OCI-LY1 (cell line): ENCODE results near the gene BMP7.

ENCODE experiments used
- H2AFZ ChIP-seq: fragments of 200-600 bp; sonication (generic), shearing (Covaris generic); 2 replicates; pipeline ENCODE4 v1.6.0; 2014; ENCODE audit warnings: antibody characterized with exemption, mild to moderate bottlenecking, low read length
- H3F3A ChIP-seq: fragments of 200-600 bp; sonication (generic), shearing (Covaris generic); 2 replicates; pipeline ENCODE4 v1.6.0; 2014; ENCODE audit warnings: mild to moderate bottlenecking, antibody characterized with exemption, low read length, moderate library complexity; ENCODE audit not compliant: insufficient read depth
- H3K27ac ChIP-seq: fragments of 200-600 bp; sonication (generic); 2 replicates; pipeline ENCODE4 v1.5.1; 2014; ENCODE audit warnings: low read length, mixed run types, mild to moderate bottlenecking, low read depth; ENCODE audit not compliant: poor library complexity, severe bottlenecking
- H3K27me3 ChIP-seq: fragments of 200-600 bp; sonication (generic); 2 replicates; pipeline ENCODE4 v1.6.0; 2014; ENCODE audit warnings: antibody characterized with exemption, mild to moderate bottlenecking, low read length, moderate library complexity; ENCODE audit not compliant: insufficient read depth
- H3K36me3 ChIP-seq: fragments of 200-600 bp; sonication (generic); 2 replicates; pipeline ENCODE4 v1.6.1; 2014; ENCODE audit warnings: mild to moderate bottlenecking, antibody characterized with exemption, low read length, moderate library complexity, mixed read lengths; ENCODE audit not compliant: insufficient read depth
- H3K4me1 ChIP-seq: fragments of 200-600 bp; sonication (generic); 2 replicates; pipeline ENCODE4 v1.5.1; 2014; ENCODE audit warnings: mild to moderate bottlenecking, low read length, moderate library complexity; ENCODE audit not compliant: insufficient read depth, severe bottlenecking
- H3K4me2 ChIP-seq: fragments of 200-600 bp; sonication (generic), shearing (Covaris generic); 2 replicates; pipeline ENCODE4 v1.6.1; 2014; ENCODE audit warnings: low read length
- H3K4me3 ChIP-seq: fragments of 200-600 bp; sonication (generic); 2 replicates; pipeline ENCODE4 v1.5.1; 2014; ENCODE audit warnings: low read length, low read depth, mild to moderate bottlenecking, mixed read lengths; ENCODE audit not compliant: poor library complexity, severe bottlenecking
- H3K79me2 ChIP-seq: fragments of 200-600 bp; shearing (Covaris generic); 2 replicates; pipeline ENCODE4 v1.6.1; 2016; ENCODE audit warnings: mixed run types, low read length, mixed read lengths; ENCODE audit not compliant: insufficient read depth
- H3K9ac ChIP-seq: fragments of 200-600 bp; sonication (generic), shearing (Covaris generic); 2 replicates; pipeline ENCODE4 v1.6.1; 2014; ENCODE audit warnings: mild to moderate bottlenecking, low read length, mixed read lengths
- H3K9me2 ChIP-seq: fragments of 200-600 bp; sonication (generic), shearing (Covaris generic); 2 replicates; pipeline ENCODE4 v1.6.1; 2014; ENCODE audit warnings: low read depth, mild to moderate bottlenecking, low read length, mixed read lengths
- H3K9me3 ChIP-seq: fragments of 200-600 bp; shearing (Covaris generic); 2 replicates; pipeline ENCODE4 v1.6.1; 2014; ENCODE audit warnings: low read length, mixed read lengths
- H4K20me1 ChIP-seq: fragments of 200-600 bp; sonication (generic), shearing (Covaris generic); 2 replicates; pipeline ENCODE4 v1.6.0; 2016; ENCODE audit warnings: mild to moderate bottlenecking, low read length; ENCODE audit not compliant: insufficient read depth
- EZH2 ChIP-seq: fragments of 200-600 bp; sonication (generic), shearing (Covaris generic); IDR thresholded peaks from 2 replicates; pipeline ENCODE4 v1.8.0; 2017; ENCODE audit warnings: borderline replicate concordance, mixed run types, mild to moderate bottlenecking, antibody characterized with exemption, low read length, moderate library complexity, mixed read lengths
- TF ChIP-seq, protein P1 (sequence below): fragments of 200-600 bp; sonication (generic), shearing (Covaris generic); IDR thresholded peaks from 2 replicates; pipeline ENCODE4 v1.5.1; 2017; ENCODE audit warnings: mild to moderate bottlenecking, antibody characterized with exemption, low read length, moderate library complexity, mixed read lengths

Gene BMP7

DNA sequence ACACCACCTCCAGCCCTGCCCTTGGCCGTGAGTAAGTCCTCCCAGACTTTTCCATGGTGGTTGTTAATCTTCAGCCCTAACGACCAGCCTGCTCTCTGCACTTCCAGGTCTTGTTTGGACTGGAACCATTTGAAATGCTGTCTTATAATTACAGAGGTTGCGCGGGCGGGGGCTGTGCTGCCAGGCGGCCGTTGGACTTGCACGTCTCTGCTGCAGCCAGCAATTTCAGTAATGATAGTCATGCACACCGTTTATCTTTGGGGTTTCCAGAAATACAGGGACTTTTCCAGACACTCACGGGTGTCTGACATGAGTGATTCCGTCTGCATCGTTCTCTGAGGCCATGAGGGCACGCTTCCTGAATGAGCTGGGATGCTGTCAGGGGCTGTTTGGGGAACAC lies 118.2 kb downstream of the BMP7 start:
- Histone ChIP-seq H3F3A (no peaks in the 10 kb centered on the region), H2AFZ (no peak overlapping the region), H3K36me3 (no peaks in the 10 kb centered on the region; the same call in 1 of the 2 replicates), H3K27ac (no peak overlapping the region), H3K9me3 (no peaks in the 10 kb centered on the region; the same call in 1 of the 2 replicates), H3K9ac (no peak overlapping the region), H3K9me2 (no peaks in the 10 kb centered on the region), H3K4me2 (no peak overlapping the region), H4K20me1 (no peaks in the 10 kb centered on the region), H3K79me2 (no peaks in the 10 kb centered on the region), H3K4me3 (no peak overlapping the region), H3K4me1 (peaks cover 2% of the 10 kb centered on the region), H3K27me3 (peaks cover 15% of the 10 kb centered on the region; the same call in 1 of the 2 replicates)
- no peak for TF ChIP-seq EZH2
- TF ChIP-seq, protein P1, sequence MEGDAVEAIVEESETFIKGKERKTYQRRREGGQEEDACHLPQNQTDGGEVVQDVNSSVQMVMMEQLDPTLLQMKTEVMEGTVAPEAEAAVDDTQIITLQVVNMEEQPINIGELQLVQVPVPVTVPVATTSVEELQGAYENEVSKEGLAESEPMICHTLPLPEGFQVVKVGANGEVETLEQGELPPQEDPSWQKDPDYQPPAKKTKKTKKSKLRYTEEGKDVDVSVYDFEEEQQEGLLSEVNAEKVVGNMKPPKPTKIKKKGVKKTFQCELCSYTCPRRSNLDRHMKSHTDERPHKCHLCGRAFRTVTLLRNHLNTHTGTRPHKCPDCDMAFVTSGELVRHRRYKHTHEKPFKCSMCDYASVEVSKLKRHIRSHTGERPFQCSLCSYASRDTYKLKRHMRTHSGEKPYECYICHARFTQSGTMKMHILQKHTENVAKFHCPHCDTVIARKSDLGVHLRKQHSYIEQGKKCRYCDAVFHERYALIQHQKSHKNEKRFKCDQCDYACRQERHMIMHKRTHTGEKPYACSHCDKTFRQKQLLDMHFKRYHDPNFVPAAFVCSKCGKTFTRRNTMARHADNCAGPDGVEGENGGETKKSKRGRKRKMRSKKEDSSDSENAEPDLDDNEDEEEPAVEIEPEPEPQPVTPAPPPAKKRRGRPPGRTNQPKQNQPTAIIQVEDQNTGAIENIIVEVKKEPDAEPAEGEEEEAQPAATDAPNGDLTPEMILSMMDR, result no peak

DNA sequence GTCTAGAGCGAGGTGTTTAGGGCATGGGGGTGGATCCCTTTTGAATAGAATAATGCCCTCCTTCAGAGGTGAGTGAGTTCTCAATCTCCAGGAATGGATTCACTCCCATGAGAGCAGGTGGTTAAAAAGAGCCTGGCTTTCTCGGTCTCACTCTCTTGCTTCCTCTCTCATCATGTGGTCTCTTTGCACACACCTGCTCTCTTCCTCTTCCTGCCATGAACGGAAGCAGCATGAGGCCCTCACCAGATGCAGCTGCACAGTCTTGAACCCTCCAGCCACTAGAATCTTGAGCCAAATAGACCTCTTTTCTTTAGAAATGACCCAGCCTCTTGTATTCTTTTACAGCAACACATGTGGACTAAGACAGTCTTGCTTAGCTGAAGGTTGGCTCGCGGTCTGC lies 119.3 kb downstream of the BMP7 start:
- Histone ChIP-seq H3K4me2 (peak overlapping the region; percentile 17; the same call in 1 of the 2 replicates), H3K27ac (no peak overlapping the region), H3K9me3 (no peaks in the 10 kb centered on the region; the same call in 1 of the 2 replicates), H4K20me1 (no peaks in the 10 kb centered on the region), H3K9ac (no peak overlapping the region), H3F3A (no peaks in the 10 kb centered on the region), H3K9me2 (no peaks in the 10 kb centered on the region), H3K36me3 (no peaks in the 10 kb centered on the region; the same call in 1 of the 2 replicates), H3K4me1 (no peaks in the 10 kb centered on the region), H3K4me3 (no peak overlapping the region), H3K79me2 (no peaks in the 10 kb centered on the region), H2AFZ (no peak overlapping the region), H3K27me3 (peaks cover 25% of the 10 kb centered on the region; the same call in 1 of the 2 replicates)
- TF ChIP-seq, protein P1, result no peak
- no peak for TF ChIP-seq EZH2

DNA sequence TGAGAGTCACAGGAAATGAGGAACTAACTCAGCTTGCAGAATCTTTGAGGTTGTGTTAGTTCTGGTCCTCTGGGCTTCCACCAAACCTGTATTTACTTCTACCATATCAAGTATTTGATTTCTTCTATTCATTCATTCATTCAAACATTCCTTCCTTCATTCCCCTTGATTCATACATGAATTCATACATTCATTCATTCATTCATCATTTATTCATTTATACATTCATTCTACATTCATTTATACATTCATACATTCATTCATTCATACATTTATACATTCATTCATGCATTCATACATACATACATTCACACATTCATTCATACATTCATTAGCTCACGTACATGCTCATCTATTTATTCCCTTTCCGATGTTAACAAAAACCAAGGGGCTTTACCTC lies 120.3 kb downstream of the BMP7 start:
- Histone ChIP-seq H3K4me1 (no peaks in the 10 kb centered on the region), H3K9ac (no peak overlapping the region), H2AFZ (no peak overlapping the region), H3F3A (no peaks in the 10 kb centered on the region), H3K4me3 (no peak overlapping the region), H3K36me3 (no peaks in the 10 kb centered on the region; the same call in 1 of the 2 replicates), H3K27ac (no peak overlapping the region), H4K20me1 (no peaks in the 10 kb centered on the region), H3K27me3 (peaks cover 25% of the 10 kb centered on the region; the same call in 1 of the 2 replicates), H3K9me2 (no peaks in the 10 kb centered on the region), H3K4me2 (no peak overlapping the region), H3K79me2 (no peaks in the 10 kb centered on the region), H3K9me3 (no peaks in the 10 kb centered on the region; the same call in 1 of the 2 replicates)
- no peak for TF ChIP-seq EZH2
- TF ChIP-seq, protein P1, result no peak
